Thyroid gland (tissue), 4 donors: Measurements from ENCODE around the gene ACVR1B. TPM values are rescaled to one million over a fixed set of nuclear protein-coding genes. Genes with fewer than 3 reads are reported as not detected.

Experiments used
- DNase-seq, 2 donors: peaks; one replicate each; pipeline ENCODE4 v3.0.0-alpha.2; 2019
- H3K27ac ChIP-seq, 3 donors: fragments of 200-600 bp; sonication (generic); 1 replicate in 2 of 3; 2 replicates in 1 of 3; pipeline ENCODE4 v1.5.1; 2016 to 2019; ENCODE audit warnings: mild to moderate bottlenecking in 1 of 3, moderate library complexity in 1 of 3
- H3K27me3 ChIP-seq: fragments of 200-600 bp; sonication (generic); one replicate; pipeline ENCODE4 v1.5.1; 2019
- H3K36me3 ChIP-seq, 2 donors: fragments of 200-600 bp; sonication (generic); one replicate each; pipeline ENCODE4 v1.5.1; 2016 to 2019
- H3K4me1 ChIP-seq, 2 donors: fragments of 200-600 bp; sonication (generic); one replicate each; pipeline ENCODE4 v1.5.1; 2017 to 2019
- H3K4me3 ChIP-seq, 3 donors: fragments of 200-600 bp; sonication (generic); replicated peaks in 1 of 3; 1 replicate in 2 of 3; 2 replicates in 1 of 3; pipeline ENCODE4 v1.5.1; 2016; ENCODE audit warnings: mild to moderate bottlenecking in 1 of 3
- H3K9me3 ChIP-seq: fragments of 200-600 bp; sonication (generic); one replicate; pipeline ENCODE4 v1.5.1; 2017
- POLR2A ChIP-seq, 2 donors: fragments of 450-650 bp; IDR thresholded peaks; one replicate each; pipeline ENCODE4 v1.6.1; 2017; ENCODE audit warnings: antibody characterized with exemption in 2 of 2, mild to moderate bottlenecking in 2 of 2, moderate library complexity in 1 of 2
- WGBS, 2 donors: methylation state at CpG; one replicate each; pipeline ENCODE4 v1.1.5; 2017; 5-methylcytosine and 5-hydroxymethylcytosine counted together
- intact Hi-C: fragments of 100-400 bp; cut with DNase I; formaldehyde crosslinking; loops from one replicate; pipeline ENCODE4 v1.15.1; 2023
- total RNA-seq, 4 donors: library from RNA; depleted of rRNA; stranded (reverse); fragments of >200 nt; gene quantifications; one replicate each; pipeline ENCODE4 v1.2.3, GENCODE V29; 2016
- TF ChIP-seq, protein P1 (sequence below), 6 experiments: fragments of 200-600 bp in 3 of 6; fragments of 450-650 bp in 3 of 6; sonication (generic) in 3 of 6; IDR thresholded peaks; one replicate each; pipeline ENCODE4 v1.5.1; 2016 to 2019; ENCODE audit warnings: antibody characterized with exemption in 6 of 6, mild to moderate bottlenecking in 2 of 6, inconsistent platforms in 1 of 6, moderate library complexity in 1 of 6

ACVR1B gene
- total RNA-seq, 4 donors from 2014 or later = 13.7 to 19.9 (median 19.2) TPM

DNA sequence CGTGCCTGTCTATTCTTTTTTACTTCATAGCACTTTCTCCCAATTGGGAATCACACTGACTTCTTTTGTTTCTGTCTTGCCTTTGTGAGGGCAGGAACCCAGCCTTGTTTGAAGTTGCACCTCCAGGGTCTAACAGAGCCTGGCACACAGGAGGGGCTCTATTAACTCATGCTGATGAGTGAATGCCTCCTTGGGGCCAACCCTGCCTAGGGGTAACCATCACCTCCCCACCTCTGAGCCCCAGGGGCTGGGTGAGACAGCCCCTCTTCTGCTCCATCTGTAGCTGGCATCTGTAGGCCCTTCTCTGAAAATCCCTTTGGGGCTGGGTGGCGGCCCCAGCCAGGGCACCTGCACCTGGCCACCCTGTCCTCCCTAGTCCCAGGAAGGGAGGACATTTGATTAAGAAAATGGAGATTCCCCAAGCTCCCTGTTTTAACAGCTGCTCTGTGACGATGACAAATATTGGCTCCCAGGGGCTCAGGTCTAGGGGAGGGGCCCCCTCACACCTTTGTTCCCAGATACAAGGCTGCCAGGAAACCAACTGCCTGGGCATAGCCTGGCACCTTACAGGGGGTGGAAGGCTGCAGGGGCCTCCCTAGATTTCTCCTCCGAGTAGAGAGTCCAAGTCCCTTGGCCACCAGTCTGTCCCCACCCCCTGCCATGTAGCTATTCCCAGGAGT, 67.1 kb downstream of the ACVR1B start:
- Histone ChIP-seq H3K36me3 (no peaks in the 10 kb centered on the region), H3K27me3 (no peaks in the 10 kb centered on the region), H3K4me1 (peaks cover 0 to 7% of the 10 kb centered on the region in 2 donors), H3K27ac (no peak overlapping the region), H3K9me3 (no peaks in the 10 kb centered on the region), H3K4me3 (no peak overlapping the region)
- DNase-seq = no peak
- no peak for TF ChIP-seq POLR2A (IDR thresholded peaks at IDR 0.05)
- TF ChIP-seq, protein P1, sequence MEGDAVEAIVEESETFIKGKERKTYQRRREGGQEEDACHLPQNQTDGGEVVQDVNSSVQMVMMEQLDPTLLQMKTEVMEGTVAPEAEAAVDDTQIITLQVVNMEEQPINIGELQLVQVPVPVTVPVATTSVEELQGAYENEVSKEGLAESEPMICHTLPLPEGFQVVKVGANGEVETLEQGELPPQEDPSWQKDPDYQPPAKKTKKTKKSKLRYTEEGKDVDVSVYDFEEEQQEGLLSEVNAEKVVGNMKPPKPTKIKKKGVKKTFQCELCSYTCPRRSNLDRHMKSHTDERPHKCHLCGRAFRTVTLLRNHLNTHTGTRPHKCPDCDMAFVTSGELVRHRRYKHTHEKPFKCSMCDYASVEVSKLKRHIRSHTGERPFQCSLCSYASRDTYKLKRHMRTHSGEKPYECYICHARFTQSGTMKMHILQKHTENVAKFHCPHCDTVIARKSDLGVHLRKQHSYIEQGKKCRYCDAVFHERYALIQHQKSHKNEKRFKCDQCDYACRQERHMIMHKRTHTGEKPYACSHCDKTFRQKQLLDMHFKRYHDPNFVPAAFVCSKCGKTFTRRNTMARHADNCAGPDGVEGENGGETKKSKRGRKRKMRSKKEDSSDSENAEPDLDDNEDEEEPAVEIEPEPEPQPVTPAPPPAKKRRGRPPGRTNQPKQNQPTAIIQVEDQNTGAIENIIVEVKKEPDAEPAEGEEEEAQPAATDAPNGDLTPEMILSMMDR (IDR thresholded peaks at IDR 0.05) = no peak
- intact Hi-C loops = no loop called here
- WGBS, 2 donors = 78 to 95% methylated on average over 4 of the region's 4 CpGs

DNA sequence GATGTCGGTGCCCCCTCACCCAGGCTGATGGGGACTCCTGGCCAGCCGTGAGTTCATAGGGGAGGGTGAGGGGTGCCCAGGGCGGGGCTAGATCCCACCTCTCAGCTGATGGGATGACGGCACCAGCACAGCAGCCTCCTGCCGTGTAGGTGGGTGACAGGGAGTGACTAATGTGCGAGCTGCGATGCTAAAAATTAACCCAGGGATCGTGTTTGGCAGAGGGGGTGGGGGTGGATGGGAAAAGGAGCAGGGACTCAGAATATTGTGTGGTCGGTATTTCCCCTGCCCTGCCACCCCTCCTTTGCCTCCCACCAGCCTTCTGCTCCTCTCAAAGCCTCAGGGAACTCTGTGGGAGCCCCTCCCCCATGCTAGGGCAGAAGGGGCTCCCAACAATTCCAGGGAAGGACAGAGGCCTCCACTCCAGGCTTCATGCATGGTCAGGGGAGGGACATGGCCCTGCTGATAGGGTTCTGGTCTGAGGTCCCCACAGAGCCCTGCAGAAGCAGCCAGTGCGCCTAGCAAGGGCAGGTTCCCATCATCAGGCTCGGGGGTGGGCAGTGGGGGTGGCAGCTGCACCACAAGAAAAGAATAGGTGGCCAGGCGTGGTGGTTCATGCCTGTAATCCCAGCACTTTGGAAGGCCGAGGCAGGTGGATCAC, 67.7 kb downstream of the ACVR1B start:
- Histone ChIP-seq H3K4me1 (peaks cover 0 to 13% of the 10 kb centered on the region in 2 donors), H3K27me3 (no peaks in the 10 kb centered on the region), H3K36me3 (no peaks in the 10 kb centered on the region), H3K9me3 (no peaks in the 10 kb centered on the region), H3K27ac (no peak overlapping the region), H3K4me3 (no peak overlapping the region)
- no peak for DNase-seq
- intact Hi-C loops = no loop called here
- TF ChIP-seq POLR2A (IDR thresholded peaks at IDR 0.05) = no peak
- TF ChIP-seq, protein P1 (IDR thresholded peaks at IDR 0.05) = no peak
- 80 to 86% methylated on average over 11 to 13 of the region's 13 CpGs for WGBS, 2 donors

DNA sequence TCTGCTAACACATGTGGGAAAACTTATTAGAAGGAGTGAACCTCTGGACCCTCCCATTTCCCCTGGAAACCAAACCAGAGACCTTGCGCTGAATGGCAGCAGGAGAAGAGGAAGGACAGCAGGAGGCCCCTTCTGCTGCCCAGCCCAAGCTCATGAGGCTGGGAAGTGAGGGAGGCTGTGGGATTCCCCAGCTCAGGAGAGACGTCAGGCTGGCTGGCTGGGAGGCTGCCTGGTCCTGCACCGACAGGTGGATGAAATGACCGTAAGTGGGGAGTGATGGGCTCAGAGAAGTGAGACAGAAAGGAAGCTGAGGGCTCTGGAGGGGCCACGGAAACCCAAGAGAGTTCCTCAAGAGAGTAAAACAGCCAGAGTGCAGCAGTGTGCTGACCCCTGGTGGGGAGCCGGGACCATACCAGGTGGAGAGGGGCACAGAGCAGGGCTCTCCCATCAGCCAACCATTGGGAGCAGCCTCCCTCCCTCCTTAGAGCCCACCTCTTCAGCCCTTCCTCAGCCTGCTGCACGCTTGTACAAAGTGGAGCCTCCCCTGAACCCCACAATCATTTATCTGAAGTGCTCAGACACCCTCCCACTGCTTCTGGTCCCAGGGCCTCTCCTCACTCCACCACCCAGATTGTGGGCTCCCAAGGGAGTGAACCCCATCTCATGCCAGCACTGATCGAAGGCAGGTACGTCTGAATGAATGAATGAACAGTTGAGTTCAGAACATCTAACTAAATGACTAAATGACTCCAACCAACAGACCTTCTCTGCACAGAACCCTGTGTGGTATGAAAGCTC, 69.2 kb downstream of the ACVR1B start:
- TF ChIP-seq POLR2A (IDR thresholded peaks at IDR 0.05) = no peak
- TF ChIP-seq, protein P1 (IDR thresholded peaks at IDR 0.05) = peak in 5 of 6 experiments; percentile 27 to 53 (median 45)
- peaks cover 3 to 19% of the 10 kb centered on the region in 2 donors for H3K4me1 ChIP-seq
- no peaks in the 10 kb centered on the region for H3K27me3 ChIP-seq
- 33 to 39% methylated on average over 9 of the region's 9 CpGs for WGBS, 2 donors
- intact Hi-C loops = loop anchor here (10.0 kb wide), 1 partner anchor 104 kb away; no protein-coding TSS in a partner anchor
- no peaks in the 10 kb centered on the region for H3K36me3 ChIP-seq
- DNase-seq = peak; percentile 43 to 50
- H3K4me3 ChIP-seq = no peak overlapping the region
- H3K9me3 ChIP-seq = no peaks in the 10 kb centered on the region
- no peak overlapping the region for H3K27ac ChIP-seq

DNA sequence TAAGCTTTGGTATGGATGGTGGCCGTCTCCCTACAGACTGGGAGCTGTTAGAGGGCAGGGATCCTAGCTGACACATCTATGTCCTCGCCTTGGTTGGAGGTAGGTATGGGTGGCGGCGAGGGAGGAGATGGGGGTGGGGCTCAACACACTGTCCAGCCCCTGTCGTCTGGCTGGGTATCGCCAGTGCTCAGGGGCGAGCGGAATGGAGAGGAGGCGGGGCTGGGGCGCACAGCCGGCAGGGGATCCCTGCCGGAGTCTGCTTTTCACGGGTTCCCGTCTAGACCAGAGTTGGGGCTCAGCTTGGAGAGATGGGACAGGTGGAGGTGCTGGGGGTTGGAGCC, 71.3 kb downstream of the ACVR1B start:
- peak overlapping the region in 1 of 3 donors; percentile 46 for H3K4me3 ChIP-seq
- DNase-seq = peak in 1 of 2 donors; percentile 48
- intact Hi-C loops = loop anchor here (10.0 kb wide), 1 partner anchor 102 kb away; no protein-coding TSS in a partner anchor

More for the DNA sequence above, 71.3 kb downstream of the ACVR1B start:
- Histone ChIP-seq H3K27ac (no peak overlapping the region), H3K27me3 (no peaks in the 10 kb centered on the region), H3K36me3 (no peaks in the 10 kb centered on the region), H3K9me3 (no peaks in the 10 kb centered on the region), H3K4me1 (peaks cover 11 to 25% of the 10 kb centered on the region in 2 donors)
- 15 to 36% methylated on average over 8 to 10 of the region's 14 CpGs for WGBS, 2 donors
- TF ChIP-seq, protein P1 (IDR thresholded peaks at IDR 0.05) = no peak
- TF ChIP-seq POLR2A (IDR thresholded peaks at IDR 0.05) = no peak
